GM18505 (cell line): Measurements from ENCODE around the gene LAMA3.

Experiments used
- ATAC-seq: cut with Tn5 transposase; IDR thresholded peaks from one replicate; pipeline ENCODE4 v1.9.1; 2021; ENCODE audit not compliant: unreplicated experiment
- POLR2A ChIP-seq: IDR thresholded peaks from 4 replicates; pipeline ENCODE4 v1.6.1; 2011; ENCODE audit warnings: borderline replicate concordance; ENCODE audit not compliant: insufficient read depth, insufficient read length; ENCODE audit errors: extremely low read depth

Gene LAMA3

GRCh38 chr18:23967321-23968089 is 278.3 kb downstream of the LAMA3 start:
- TF ChIP-seq POLR2A, result no peak
- peak; percentile 49 for ATAC-seq

- no peak for TF ChIP-seq POLR2A
- ATAC-seq, result no peak
These were observed 279.7 kb downstream of the LAMA3 start for GRCh38 chr18:23968638-23969604.

- TF ChIP-seq POLR2A, result no peak
- no peak for ATAC-seq
These were observed 280.4 kb downstream of the LAMA3 start for GRCh38 chr18:23969664-23970063.

GRCh38 chr18:23970161-23971096 is 281.2 kb downstream of the LAMA3 start:
- no peak for TF ChIP-seq POLR2A
- no peak for ATAC-seq

- no peak for ATAC-seq
- no peak for TF ChIP-seq POLR2A
These were observed 281.8 kb downstream of the LAMA3 start for GRCh38 chr18:23971097-23971440.

GRCh38 chr18:23971666-23972230 is 282.5 kb downstream of the LAMA3 start:
- no peak for TF ChIP-seq POLR2A
- no peak for ATAC-seq

- TF ChIP-seq POLR2A, result no peak
These were observed 283.2 kb downstream of the LAMA3 start for GRCh38 chr18:23972453-23972852.

GRCh38 chr18:23977103-23977502 is 287.9 kb downstream of the LAMA3 start:
- ATAC-seq, result no peak
- TF ChIP-seq POLR2A, result no peak

More at GRCh38 chr18:23972453-23972852, 283.2 kb downstream of the LAMA3 start:
- peak; percentile 57 for ATAC-seq

- TF ChIP-seq POLR2A, result no peak
- no peak for ATAC-seq
These were observed 288.6 kb downstream of the LAMA3 start for GRCh38 chr18:23977719-23978483.

GRCh38 chr18:23981369-23981980 is 292.2 kb downstream of the LAMA3 start:
- ATAC-seq, result peak; percentile 91

GRCh38 chr18:23982155-23983079 is 293.2 kb downstream of the LAMA3 start:
- no peak for ATAC-seq
- no peak for TF ChIP-seq POLR2A

More at GRCh38 chr18:23981369-23981980, 292.2 kb downstream of the LAMA3 start:
- TF ChIP-seq POLR2A, result no peak

GRCh38 chr18:23983112-23983511 is 293.9 kb downstream of the LAMA3 start:
- TF ChIP-seq POLR2A, result no peak
- ATAC-seq, result no peak
